GM19238 (cell line): Measurements from ENCODE around the gene GPD2.
"Not testable (repeated sequence)": the region's sequence is repeated elsewhere in the genome, so short reads cannot be mapped to it uniquely, and the experiment has no call there.

ENCODE experiments used
- DNase-seq: peaks from one replicate; pipeline ENCODE4 v3.0.0; 2011; ENCODE audit warnings: low spot score; ENCODE audit not compliant: insufficient read length

Gene GPD2

GRCh38 chr2:156528583-156528982, 92.4 kb downstream of the GPD2 start:
- not testable (repeated sequence) for DNase-seq

GRCh38 chr2:156532989-156533388, 96.8 kb downstream of the GPD2 start:
- no peak for DNase-seq

GRCh38 chr2:156536534-156536933, 100.4 kb downstream of the GPD2 start:
- DNase-seq, result no peak

GRCh38 chr2:156537141-156537540, 101.0 kb downstream of the GPD2 start:
- DNase-seq, result no peak

GRCh38 chr2:156538083-156538504, 101.9 kb downstream of the GPD2 start:
- DNase-seq, result no peak

GRCh38 chr2:156539086-156539860, 103.1 kb downstream of the GPD2 start:
- DNase-seq, result no peak

- no peak for DNase-seq
Observed at GRCh38 chr2:156540706-156541105, 104.5 kb downstream of the GPD2 start.

GRCh38 chr2:156541229-156541628, 105.0 kb downstream of the GPD2 start:
- no peak for DNase-seq

- DNase-seq, result no peak
Observed at GRCh38 chr2:156541706-156542105, 105.5 kb downstream of the GPD2 start.

- DNase-seq, result no peak
Observed at GRCh38 chr2:156548413-156548812, 112.2 kb downstream of the GPD2 start.

GRCh38 chr2:156553714-156554442, 117.7 kb downstream of the GPD2 start:
- DNase-seq, result no peak

- no peak for DNase-seq
Observed at GRCh38 chr2:156561326-156561725, 125.1 kb downstream of the GPD2 start.

GRCh38 chr2:156562124-156562523, 125.9 kb downstream of the GPD2 start:
- no peak for DNase-seq

GRCh38 chr2:156563994-156564753, 128.0 kb downstream of the GPD2 start:
- no peak for DNase-seq

GRCh38 chr2:156565066-156565710, 129.0 kb downstream of the GPD2 start:
- no peak for DNase-seq

GRCh38 chr2:156573710-156574109, 137.5 kb downstream of the GPD2 start:
- DNase-seq, result no peak

- DNase-seq, result no peak
Observed at GRCh38 chr2:156574112-156574511, 137.9 kb downstream of the GPD2 start.

GRCh38 chr2:156576005-156576404, 139.8 kb downstream of the GPD2 start:
- no peak for DNase-seq

GRCh38 chr2:156580501-156580900, 144.3 kb downstream of the GPD2 start:
- DNase-seq, result no peak

- no peak for DNase-seq
Observed at GRCh38 chr2:156581280-156581679, 145.1 kb downstream of the GPD2 start.

GRCh38 chr2:156585457-156585856, 149.3 kb downstream of the GPD2 start:
- DNase-seq, result no peak

- no peak for DNase-seq
Observed at GRCh38 chr2:156586621-156587020, 150.4 kb downstream of the GPD2 start.
